ENCODE data around the gene OR4D5.

DNA sequence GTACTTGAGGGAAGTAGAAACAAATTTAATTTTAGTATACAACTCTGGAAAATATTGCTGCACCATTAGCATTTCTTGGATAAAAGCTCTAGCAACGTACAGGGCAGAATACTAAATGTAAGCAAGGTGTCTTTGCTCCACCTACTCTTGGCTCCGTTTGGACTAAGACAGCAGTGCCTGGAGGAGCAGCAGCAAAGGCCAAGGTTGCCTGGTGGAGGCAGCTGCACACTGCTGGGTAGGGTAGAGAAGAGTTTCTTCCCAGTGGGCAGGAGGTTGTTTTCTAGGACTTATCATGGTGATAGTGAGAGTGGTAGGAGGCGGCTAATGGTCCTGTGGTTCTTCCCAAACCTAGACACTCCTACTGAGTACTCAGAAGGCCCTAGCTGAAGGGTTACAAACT lies 39.6 kb upstream of the OR4D5 start:
- TF ChIP-seq, protein P1, sequence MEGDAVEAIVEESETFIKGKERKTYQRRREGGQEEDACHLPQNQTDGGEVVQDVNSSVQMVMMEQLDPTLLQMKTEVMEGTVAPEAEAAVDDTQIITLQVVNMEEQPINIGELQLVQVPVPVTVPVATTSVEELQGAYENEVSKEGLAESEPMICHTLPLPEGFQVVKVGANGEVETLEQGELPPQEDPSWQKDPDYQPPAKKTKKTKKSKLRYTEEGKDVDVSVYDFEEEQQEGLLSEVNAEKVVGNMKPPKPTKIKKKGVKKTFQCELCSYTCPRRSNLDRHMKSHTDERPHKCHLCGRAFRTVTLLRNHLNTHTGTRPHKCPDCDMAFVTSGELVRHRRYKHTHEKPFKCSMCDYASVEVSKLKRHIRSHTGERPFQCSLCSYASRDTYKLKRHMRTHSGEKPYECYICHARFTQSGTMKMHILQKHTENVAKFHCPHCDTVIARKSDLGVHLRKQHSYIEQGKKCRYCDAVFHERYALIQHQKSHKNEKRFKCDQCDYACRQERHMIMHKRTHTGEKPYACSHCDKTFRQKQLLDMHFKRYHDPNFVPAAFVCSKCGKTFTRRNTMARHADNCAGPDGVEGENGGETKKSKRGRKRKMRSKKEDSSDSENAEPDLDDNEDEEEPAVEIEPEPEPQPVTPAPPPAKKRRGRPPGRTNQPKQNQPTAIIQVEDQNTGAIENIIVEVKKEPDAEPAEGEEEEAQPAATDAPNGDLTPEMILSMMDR (IDR thresholded peaks at IDR 0.05), result no peak
- TF ChIP-seq MAZ (IDR thresholded peaks at IDR 0.05; ENCODE audit: borderline replicate concordance, low read depth, low read length) (no peak), HEYL (CRISPR knock-in tag; IDR thresholded peaks at IDR 0.05) (no peak), MAFK (IDR thresholded peaks at IDR 0.05; ENCODE audit: partially characterized antibody) (no peak), JUN (IDR thresholded peaks at IDR 0.05) (no peak)
